ENCODE results near the gene RNF144B.

Gene RNF144B

GRCh38 chr6:18432619-18433018, 45.5 kb downstream of the RNF144B start:
- TF ChIP-seq CTCF (IDR thresholded peaks at IDR 0.05; ENCODE audit: control insufficient read depth, insufficient read depth, low read depth, low read length, missing control alignments), result no peak
- DNase-seq (ENCODE audit: low read depth), result no peak
- no peak overlapping the region for H3K4me3 ChIP-seq (ENCODE audit: control insufficient read depth, low read depth, low read length)

- no peak for DNase-seq (ENCODE audit: low read depth)
- TF ChIP-seq CTCF (IDR thresholded peaks at IDR 0.05; ENCODE audit: control insufficient read depth, insufficient read depth, low read depth, low read length, missing control alignments), result no peak
- H3K4me3 ChIP-seq (ENCODE audit: control insufficient read depth, low read depth, low read length), result no peak overlapping the region
These were observed 45.9 kb downstream of the RNF144B start for GRCh38 chr6:18433059-18433458.

GRCh38 chr6:18436341-18436740, 49.2 kb downstream of the RNF144B start:
- DNase-seq (ENCODE audit: low read depth), result no peak
- no peak for TF ChIP-seq CTCF (IDR thresholded peaks at IDR 0.05; ENCODE audit: control insufficient read depth, insufficient read depth, low read depth, low read length, missing control alignments)

GRCh38 chr6:18439581-18439980, 52.4 kb downstream of the RNF144B start:
- H3K4me3 ChIP-seq (ENCODE audit: control insufficient read depth, low read depth, low read length), result no peak overlapping the region
- no peak for DNase-seq (ENCODE audit: low read depth)
- TF ChIP-seq CTCF (IDR thresholded peaks at IDR 0.05; ENCODE audit: control insufficient read depth, insufficient read depth, low read depth, low read length, missing control alignments), result no peak

More at GRCh38 chr6:18436341-18436740, 49.2 kb downstream of the RNF144B start:
- H3K4me3 ChIP-seq (ENCODE audit: control insufficient read depth, low read depth, low read length), result no peak overlapping the region

- H3K4me3 ChIP-seq (ENCODE audit: control insufficient read depth, low read depth, low read length), result no peak overlapping the region
- TF ChIP-seq CTCF (IDR thresholded peaks at IDR 0.05; ENCODE audit: control insufficient read depth, insufficient read depth, low read depth, low read length, missing control alignments), result no peak
- DNase-seq (ENCODE audit: low read depth), result no peak
These were observed 54.3 kb downstream of the RNF144B start for GRCh38 chr6:18441251-18441979.

GRCh38 chr6:18444111-18444510, 57.0 kb downstream of the RNF144B start:
- TF ChIP-seq CTCF (IDR thresholded peaks at IDR 0.05; ENCODE audit: control insufficient read depth, insufficient read depth, low read depth, low read length, missing control alignments), result no peak
- DNase-seq (ENCODE audit: low read depth), result no peak
- H3K4me3 ChIP-seq (ENCODE audit: control insufficient read depth, low read depth, low read length), result no peak overlapping the region

Measured in AG09309 (cell line).